NT2/D1 (cell line): ENCODE measurements around the gene TNFRSF17.

Source experiments
- SUZ12 ChIP-seq: IDR thresholded peaks from 2 replicates; pipeline ENCODE4 v1.6.1; 2011; ENCODE audit not compliant: insufficient read length, insufficient read depth; ENCODE audit errors: extremely low read depth
- YY1 ChIP-seq: IDR thresholded peaks from 2 replicates; pipeline ENCODE4 v1.6.1; 2011; ENCODE audit not compliant: insufficient read length, insufficient read depth
- ZNF274 ChIP-seq: IDR thresholded peaks from 2 replicates; pipeline ENCODE4 v1.6.1; 2011; ENCODE audit warnings: mild to moderate bottlenecking, low read depth, low read length

- TF ChIP-seq YY1 (no peak), SUZ12 (no peak), ZNF274 (no peak)
These were observed 16.2 kb upstream of the TNFRSF17 start for GRCh38 chr16:11948819-11949218.
